A549 (cell line): Measurements from ENCODE around the gene MYO15B. TPM values are rescaled to one million over a fixed set of nuclear protein-coding genes. Genes with fewer than 3 reads are reported as not detected.

ENCODE experiments used
- ATAC-seq, 2 experiments: fragments of 200-7000 bp in 1 of 2; fragments of >200 bp in 1 of 2; cut with Nextera tagmentation in 1 of 2; cut with Tn5 transposase in 1 of 2; 3 replicates each; pipeline versions ENCODE4 v1.8.0 to v1.9.1; 2018 to 2020; ENCODE audit warnings: mild to moderate bottlenecking in 1 of 2, moderate library complexity in 1 of 2
- CTCF ChIA-PET: fragments of 300-600 bp; sonication (Branson Sonifier 250); formaldehyde crosslinking; extraction: SDS; loops from one replicate; lab custom pipeline; 2021; ENCODE audit warnings: antibody characterized with exemption, inconsistent platforms; lab: Yijun Ruan, JAX
- POLR2A ChIA-PET: fragments of 350-600 bp; formaldehyde crosslinking; extraction: SDS; loops from one replicate; lab custom pipeline; 2021; ENCODE audit warnings: antibody characterized with exemption, inconsistent platforms; lab: Yijun Ruan, JAX
- DNase-seq, 2 experiments: peaks; one replicate each; pipeline versions ENCODE4 v3.0.0 to v3.0.0-alpha.2; 2011 to 2016; ENCODE audit warnings: low read depth in 1 of 2, low spot score in 1 of 2
- FAIRE-seq: peaks from 2 replicates; lab custom pipeline; 2011; peaks lifted over from hg19 to GRCh38; lab: Jason Lieb, UNC
- H3K27ac ChIP-seq, 2 experiments: fragments of >200 bp; sonication (Bioruptor Twin); formaldehyde crosslinking; 3 replicates each; pipeline ENCODE4 v1.5.1; 2016 to 2017
- H3K4me1 ChIP-seq: fragments of >200 bp; sonication (Bioruptor Twin); formaldehyde crosslinking; 3 replicates; pipeline ENCODE4 v1.6.1; 2016
- H3K4me2 ChIP-seq: fragments of >200 bp; sonication (Bioruptor Twin); formaldehyde crosslinking; 3 replicates; pipeline ENCODE4 v1.6.1; 2016
- H3K4me3 ChIP-seq: fragments of >200 bp; sonication (Bioruptor Twin); formaldehyde crosslinking; 3 replicates; pipeline ENCODE4 v1.5.1; 2016
- H3K9me3 ChIP-seq: fragments of >200 bp; sonication (Bioruptor Twin); formaldehyde crosslinking; 3 replicates; pipeline ENCODE4 v1.6.1; 2016
- BHLHE40 ChIP-seq: IDR thresholded peaks from 2 replicates; pipeline ENCODE4 v1.6.1; 2012; ENCODE audit warnings: low read depth, low read length, inconsistent platforms
- CEBPB ChIP-seq, 2 experiments: fragments of >200 bp in 1 of 2; sonication (Bioruptor Twin) in 1 of 2; formaldehyde crosslinking in 1 of 2; IDR thresholded peaks; 2 replicates each; pipeline ENCODE4 v1.6.1; 2012 to 2016
- EP300 ChIP-seq, 2 experiments: fragments of >200 bp; sonication (Bioruptor Twin); formaldehyde crosslinking; IDR thresholded peaks; 2 replicates in 1 of 2; 3 replicates in 1 of 2; pipeline ENCODE4 v1.6.1; 2016 to 2017
- ESRRA ChIP-seq: fragments of 150-350 bp; IDR thresholded peaks from 2 replicates; pipeline ENCODE4 v1.6.1; 2014; ENCODE audit warnings: mild to moderate bottlenecking, low read length, borderline replicate concordance
- FOSL2 ChIP-seq, 2 experiments: fragments of 450-650 bp in 1 of 2; fragments of >200 bp in 1 of 2; sonication (Bioruptor Twin) in 1 of 2; formaldehyde crosslinking; IDR thresholded peaks; 2 replicates each; pipeline versions ENCODE4 v1.5.0 to v1.6.1; 2016 to 2020; ENCODE audit warnings: mild to moderate bottlenecking in 1 of 2, moderate library complexity in 1 of 2
- GATA3 ChIP-seq: IDR thresholded peaks from 2 replicates; pipeline ENCODE4 v1.6.1; 2012; ENCODE audit warnings: borderline replicate concordance
- HDAC2 ChIP-seq: fragments of 200-600 bp; sonication (generic); IDR thresholded peaks from 2 replicates; pipeline ENCODE4 v1.6.1; 2016
- HES2 ChIP-seq: fragments of >200 bp; sonication (Bioruptor Twin); formaldehyde crosslinking; IDR thresholded peaks from 2 replicates; pipeline ENCODE4 v1.6.1; 2016
- HOXA7 ChIP-seq: fragments of 250-450 bp; sonication (Bioruptor Pico); IDR thresholded peaks from 2 replicates; pipeline ENCODE4 v1.5.0; 2020; ENCODE audit warnings: mild to moderate bottlenecking, moderate library complexity
- HOXB13 ChIP-seq: fragments of 250-450 bp; sonication (Bioruptor Pico); IDR thresholded peaks from 2 replicates; pipeline ENCODE4 v1.5.0; 2020; ENCODE audit warnings: low read depth, mild to moderate bottlenecking, moderate library complexity
- HOXB5 ChIP-seq: fragments of 250-450 bp; sonication (Bioruptor Pico); IDR thresholded peaks from 2 replicates; pipeline ENCODE4 v1.5.0; 2020; ENCODE audit warnings: mild to moderate bottlenecking, moderate library complexity
- MAFK ChIP-seq: fragments of 450-650 bp; IDR thresholded peaks from 2 replicates; pipeline ENCODE4 v1.6.1; 2014; ENCODE audit not compliant: partially characterized antibody
- NR3C1 ChIP-seq: fragments of >200 bp; sonication (Bioruptor Twin); formaldehyde crosslinking; IDR thresholded peaks from 3 replicates; pipeline ENCODE4 v1.6.1; 2017
- POLR2A ChIP-seq: IDR thresholded peaks from 2 replicates; pipeline ENCODE4 v1.6.1; 2012; ENCODE audit warnings: mild to moderate bottlenecking, low read length
- POLR2AphosphoS2 ChIP-seq: conservative IDR thresholded peaks from 2 replicates; pipeline ENCODE4 v1.6.1; 2012; ENCODE audit warnings: low read length, improper control_type of control experiment, inconsistent platforms
- RARB ChIP-seq: fragments of 250-450 bp; sonication (Bioruptor Pico); IDR thresholded peaks from 2 replicates; pipeline ENCODE4 v1.8.0; 2021; ENCODE audit warnings: mild to moderate bottlenecking, moderate library complexity
- SMC3 ChIP-seq: fragments of >200 bp; sonication (Bioruptor Twin); formaldehyde crosslinking; IDR thresholded peaks from 3 replicates; pipeline ENCODE4 v1.6.1; 2018; ENCODE audit warnings: inconsistent platforms
- TFCP2L1 ChIP-seq: fragments of 250-450 bp; sonication (Bioruptor Pico); IDR thresholded peaks from 2 replicates; pipeline ENCODE4 v1.5.0; 2021; ENCODE audit warnings: mild to moderate bottlenecking
- TP53 ChIP-seq: fragments of 250-450 bp; sonication (Bioruptor Pico); IDR thresholded peaks from 2 replicates; pipeline ENCODE4 v1.5.0; 2021; ENCODE audit warnings: mild to moderate bottlenecking, moderate library complexity
- WGBS: methylation state at CpG from one replicate; pipeline ENCODE4 v1.1.6; 2017; ENCODE audit errors: missing lambda C conversion rate; 5-methylcytosine and 5-hydroxymethylcytosine counted together
- polyA plus RNA-seq, 4 experiments: library from polyadenylated mRNA; depleted of rRNA in 3 of 4; stranded (reverse); fragments of >200 nt; fragmentation: RNase III in 1 of 4; extraction: RNeasy Plus Mini Kit Qiagen cat#74134 plus additional on column Dnase treatment in 1 of 4; gene quantifications; 2 replicates in 3 of 4; 3 replicates in 1 of 4; pipeline ENCODE4 v1.2.3, GENCODE V29; 2011 to 2017
- TF ChIP-seq, protein P1 (sequence below): IDR thresholded peaks from 2 replicates; pipeline ENCODE4 v1.6.1; 2012; ENCODE audit warnings: low read depth, borderline replicate concordance
- TF ChIP-seq, protein P2 (sequence below): fragments of 450-650 bp; IDR thresholded peaks from 2 replicates; pipeline ENCODE4 v1.6.1; 2014; ENCODE audit warnings: antibody characterized with exemption

Gene MYO15B
- polyA plus RNA-seq, 2 of the 4 experiments (the other 2 are of a cell fraction) = 12.4 to 33.9 TPM

DNA sequence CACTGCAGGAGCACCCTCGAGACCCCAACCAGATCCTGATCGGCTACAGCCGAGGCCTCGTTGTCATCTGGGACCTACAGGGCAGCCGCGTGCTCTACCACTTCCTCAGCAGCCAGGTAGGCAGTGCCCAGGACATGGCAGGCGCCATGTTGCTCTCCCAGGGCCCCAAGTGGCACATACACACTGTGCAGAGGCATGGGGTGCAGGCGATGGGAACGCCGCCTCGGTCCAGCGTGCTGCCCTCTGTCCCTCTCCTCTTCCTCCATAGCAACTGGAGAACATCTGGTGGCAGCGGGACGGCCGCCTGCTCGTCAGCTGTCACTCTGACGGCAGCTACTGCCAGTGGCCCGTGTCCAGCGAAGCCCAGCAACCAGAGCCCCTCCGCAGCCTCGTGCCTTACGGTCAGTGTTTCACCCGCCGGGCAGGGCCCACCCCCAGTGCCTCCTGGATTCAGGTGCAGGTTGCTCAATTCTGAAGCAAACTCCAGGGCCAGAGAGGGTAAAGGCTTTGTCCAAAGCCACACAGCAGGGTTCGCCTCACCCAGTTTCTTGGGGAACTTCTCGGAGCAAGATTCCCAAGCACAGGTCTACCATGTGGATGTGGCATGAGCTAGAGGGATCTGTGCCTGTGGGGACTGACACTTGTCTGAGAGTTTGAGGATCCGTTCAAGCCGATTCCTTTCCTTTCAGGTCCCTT, 24.4 kb upstream of the MYO15B start:
- no peak overlapping the region for H3K4me2 ChIP-seq
- no peak overlapping the region for H3K4me3 ChIP-seq
- WGBS = 94% methylated on average over 27 of the region's 28 CpGs
- no peak for FAIRE-seq
- peaks cover 49% of the 10 kb centered on the region for H3K4me1 ChIP-seq
- H3K9me3 ChIP-seq = no peaks in the 10 kb centered on the region
- ChIA-PET POLR2A (no interaction called here), CTCF (interaction anchor here (0.7 to 3.7 kb wide), 3 partner anchors 8 to 70 kb away, joined by 3 to 21 read pairs (median 3); partner anchors contain the start of gene SMIM5)
- DNase-seq = no peak
- no peak for ATAC-seq
- H3K27ac ChIP-seq = peak overlapping the region in 1 of 2 experiments; percentile 69; a peak in 2 of 6 replicates
- TF ChIP-seq TFCP2L1 (CRISPR knock-in tag) (no peak), HOXA7 (CRISPR knock-in tag) (no peak), EP300 (IDR thresholded peaks at IDR 0.05) (no peak), GATA3 (no peak), BHLHE40 (no peak), POLR2AphosphoS2 (no peak), CEBPB (IDR thresholded peaks at IDR 0.05) (no peak), RARB (CRISPR knock-in tag) (no peak)

DNA sequence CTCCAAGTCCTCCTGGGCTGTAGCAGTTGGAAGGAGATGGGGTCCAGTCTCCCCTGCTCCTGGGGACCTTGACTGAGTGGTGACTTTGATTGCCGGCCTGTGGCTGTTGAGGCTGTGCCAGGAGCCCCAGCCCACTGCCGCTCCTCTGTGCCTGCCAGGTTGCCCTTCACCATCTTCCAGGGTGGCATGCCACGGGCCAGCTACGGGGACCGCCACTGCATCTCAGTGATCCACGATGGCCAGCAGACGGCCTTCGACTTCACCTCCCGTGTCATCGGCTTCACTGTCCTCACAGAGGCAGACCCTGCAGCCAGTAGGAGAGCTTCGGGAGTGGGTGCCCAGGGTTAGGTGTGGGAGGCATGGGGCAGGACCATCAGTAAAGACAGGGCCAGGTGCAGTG, 23.4 kb upstream of the MYO15B start:
- peak overlapping the region in 1 of 2 experiments; percentile 69; a peak in 3 of 6 replicates for H3K27ac ChIP-seq
- no peak overlapping the region for H3K4me3 ChIP-seq
- ATAC-seq (no peak), FAIRE-seq (no peak), DNase-seq (no peak)
- H3K9me3 ChIP-seq = no peaks in the 10 kb centered on the region
- H3K4me1 ChIP-seq = peaks cover 39% of the 10 kb centered on the region
- no peak for TF ChIP-seq NR3C1
- no peak for TF ChIP-seq HES2
- no peak for TF ChIP-seq TP53
- H3K4me2 ChIP-seq = no peak overlapping the region
- ChIA-PET CTCF (interaction anchor here (0.6 to 3.7 kb wide), 5 partner anchors 27 to 185 kb away, joined by 3 to 21 read pairs (median 8); partner anchors contain the start of gene SMIM5), POLR2A (no interaction called here)
- WGBS = 92% methylated on average over 6 of the region's 11 CpGs

- CTCF ChIA-PET = interaction anchor here (0.6 to 3.7 kb wide), 9 partner anchors 9 to 184 kb away, joined by 3 to 21 read pairs (median 4); partner anchors contain the start of gene SMIM5
- peak; percentile 59 to 70 for DNase-seq
- Histone ChIP-seq H3K4me1 (peaks cover 30% of the 10 kb centered on the region), H3K4me2 (peak overlapping the region; percentile 41), H3K9me3 (no peaks in the 10 kb centered on the region), H3K4me3 (no peak overlapping the region), H3K27ac (peak overlapping the region; percentile 47 to 69; a peak in 4 of 6 replicates)
- FAIRE-seq = no peak
- 53% methylated on average over 6 of the region's 7 CpGs for WGBS
- TF ChIP-seq SMC3 (0 out of 3 replicates have a peak, but pooled peaks have one; percentile 8), MAFK (peak; percentile 2), FOSL2 (IDR thresholded peaks at IDR 0.05) (no peak), FOSL2 (CRISPR knock-in tag; IDR thresholded peaks at IDR 0.05) (peak; percentile 27; the same call in 1 of the 2 replicates), ESRRA (no peak), HOXB5 (CRISPR knock-in tag) (no peak), HOXB13 (CRISPR knock-in tag) (no peak)
- ATAC-seq = peak; percentile 81 to 84
- POLR2A ChIA-PET = interaction anchor here (0.7 to 1.5 kb wide), 2 partner anchors 159 to 215 kb away, joined by 4 read pairs; partner anchors contain the start of gene GRB2
Observed at GRCh38 chr17:75565066-75565465, 22.5 kb upstream of the MYO15B start.

DNA sequence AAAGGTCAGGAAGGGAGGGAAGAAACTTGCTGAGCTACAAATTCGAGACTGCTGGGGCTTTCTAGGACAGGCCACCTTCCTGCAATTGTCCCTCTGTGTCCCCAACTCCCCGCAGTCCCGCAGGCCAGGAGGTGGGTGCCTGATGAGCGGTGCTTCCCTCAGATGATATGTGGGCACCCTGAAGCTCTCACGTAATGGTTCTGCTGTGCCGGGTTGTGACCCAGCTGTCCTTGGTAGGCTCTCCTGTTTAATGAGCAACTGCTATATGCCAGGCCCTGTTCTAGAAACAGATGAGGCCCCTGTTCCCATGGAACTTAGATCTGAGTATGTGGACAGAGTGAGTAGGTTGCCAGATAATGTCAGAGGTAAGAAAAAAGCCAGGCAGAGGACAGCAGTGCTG, 22.0 kb upstream of the MYO15B start:
- no peak for DNase-seq
- no peak for ATAC-seq
- peaks cover 27% of the 10 kb centered on the region for H3K4me1 ChIP-seq
- TF ChIP-seq POLR2A (no peak), NR3C1 (no peak), BHLHE40 (no peak), HDAC2 (no peak), HOXB13 (CRISPR knock-in tag) (no peak)
- TF ChIP-seq, protein P1, sequence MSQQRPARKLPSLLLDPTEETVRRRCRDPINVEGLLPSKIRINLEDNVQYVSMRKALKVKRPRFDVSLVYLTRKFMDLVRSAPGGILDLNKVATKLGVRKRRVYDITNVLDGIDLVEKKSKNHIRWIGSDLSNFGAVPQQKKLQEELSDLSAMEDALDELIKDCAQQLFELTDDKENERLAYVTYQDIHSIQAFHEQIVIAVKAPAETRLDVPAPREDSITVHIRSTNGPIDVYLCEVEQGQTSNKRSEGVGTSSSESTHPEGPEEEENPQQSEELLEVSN = no peak
- TF ChIP-seq, protein P2, sequence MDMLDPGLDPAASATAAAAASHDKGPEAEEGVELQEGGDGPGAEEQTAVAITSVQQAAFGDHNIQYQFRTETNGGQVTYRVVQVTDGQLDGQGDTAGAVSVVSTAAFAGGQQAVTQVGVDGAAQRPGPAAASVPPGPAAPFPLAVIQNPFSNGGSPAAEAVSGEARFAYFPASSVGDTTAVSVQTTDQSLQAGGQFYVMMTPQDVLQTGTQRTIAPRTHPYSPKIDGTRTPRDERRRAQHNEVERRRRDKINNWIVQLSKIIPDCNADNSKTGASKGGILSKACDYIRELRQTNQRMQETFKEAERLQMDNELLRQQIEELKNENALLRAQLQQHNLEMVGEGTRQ = no peak
- TF ChIP-seq, all 56 proteins: peak for 0
- ChIA-PET CTCF (interaction anchor here (0.8 to 3.7 kb wide), 9 partner anchors 7 to 183 kb away, joined by 3 to 21 read pairs (median 4); partner anchors contain the start of gene SMIM5), POLR2A (interaction anchor here (0.7 to 1.5 kb wide), 2 partner anchors 160 to 214 kb away, joined by 4 read pairs; partner anchors contain the start of gene GRB2)
- Histone ChIP-seq H3K4me2 (peak overlapping the region; percentile 41), H3K4me3 (no peak overlapping the region), H3K9me3 (no peaks in the 10 kb centered on the region), H3K27ac (peak overlapping the region; percentile 15 to 69; a peak in 4 of 6 replicates)
- WGBS = 94% methylated on average over 6 of the region's 6 CpGs
- no peak for FAIRE-seq
